MM.1S (cell line): ENCODE data around the gene DUSP14.
"Not testable (repeated sequence)": the region's sequence is repeated elsewhere in the genome, so short reads cannot be mapped to it uniquely, and the experiment has no call there.

Source experiments
- DNase-seq: peaks from one replicate; pipeline ENCODE4 v3.0.0-alpha.2; 2015
- H2AFZ ChIP-seq: fragments of 300-600 bp; sonication (generic); 2 replicates; pipeline ENCODE4 v1.6.0; 2016; ENCODE audit warnings: antibody characterized with exemption, low read length
- H3F3A ChIP-seq: fragments of 300-600 bp; sonication (generic); 2 replicates; pipeline ENCODE4 v1.6.1; 2016; ENCODE audit warnings: mild to moderate bottlenecking, antibody characterized with exemption, low read length, moderate library complexity, mixed read lengths; ENCODE audit not compliant: insufficient read depth
- H3K27ac ChIP-seq: fragments of 300-600 bp; sonication (generic); 2 replicates; pipeline ENCODE4 v1.5.1; 2016; ENCODE audit warnings: mild to moderate bottlenecking, low read length
- H3K27me3 ChIP-seq: fragments of 300-600 bp; sonication (generic); replicated peaks from 2 replicates; pipeline ENCODE4 v1.6.0; 2016; ENCODE audit warnings: low read length; ENCODE audit not compliant: insufficient read depth
- H3K36me3 ChIP-seq: fragments of 300-600 bp; sonication (generic); replicated peaks from 2 replicates; pipeline ENCODE4 v1.6.1; 2016; ENCODE audit warnings: mild to moderate bottlenecking, low read length, mixed read lengths; ENCODE audit not compliant: insufficient read depth
- H3K4me1 ChIP-seq: fragments of 300-600 bp; sonication (generic); 2 replicates; pipeline ENCODE4 v1.6.1; 2016; ENCODE audit warnings: low read length, mixed read lengths
- H3K4me2 ChIP-seq: fragments of 300-600 bp; sonication (generic); 2 replicates; pipeline ENCODE4 v1.6.0; 2016; ENCODE audit warnings: low read depth, low read length
- H3K4me3 ChIP-seq: fragments of 300-600 bp; sonication (generic); 2 replicates; pipeline ENCODE4 v1.5.1; 2016; ENCODE audit warnings: low read length, mixed read lengths
- H3K79me2 ChIP-seq: fragments of 300-600 bp; sonication (generic); 2 replicates; pipeline ENCODE4 v1.6.1; 2016; ENCODE audit warnings: mixed run types, low read length, mixed read lengths
- H3K9ac ChIP-seq: fragments of 300-600 bp; sonication (generic); 2 replicates; pipeline ENCODE4 v1.6.1; 2016; ENCODE audit warnings: low read length, mixed read lengths
- H3K9me2 ChIP-seq: fragments of 300-600 bp; sonication (generic); replicated peaks from 2 replicates; pipeline ENCODE4 v1.6.1; 2016; ENCODE audit warnings: mild to moderate bottlenecking, low read length, mixed read lengths; ENCODE audit not compliant: insufficient read depth
- H3K9me3 ChIP-seq: fragments of 300-600 bp; sonication (generic); replicated peaks from 2 replicates; pipeline ENCODE4 v1.6.1; 2016; ENCODE audit warnings: mild to moderate bottlenecking, low read length, mixed read lengths; ENCODE audit not compliant: insufficient read depth
- H4K20me1 ChIP-seq: fragments of 300-600 bp; sonication (generic); 2 replicates; pipeline ENCODE4 v1.6.1; 2016; ENCODE audit warnings: mild to moderate bottlenecking, low read length, moderate library complexity, mixed read lengths; ENCODE audit not compliant: insufficient read depth
- CTCF ChIP-seq: fragments of 300-600 bp; sonication (generic); IDR thresholded peaks from 2 replicates; pipeline ENCODE4 v1.5.1; 2016; ENCODE audit warnings: antibody characterized with exemption, low read length, mixed read lengths
- EZH2 ChIP-seq: fragments of 300-600 bp; sonication (generic); optimal IDR thresholded peaks from 2 replicates; pipeline ENCODE3; 2017; ENCODE audit warnings: low read depth, mild to moderate bottlenecking, antibody characterized with exemption, low read length, mixed read lengths
- EZH2phosphoT487 ChIP-seq: fragments of 300-600 bp; sonication (generic); IDR thresholded peaks from 2 replicates; pipeline ENCODE4 v1.6.1; 2018; ENCODE audit warnings: antibody characterized with exemption, low read length

Gene DUSP14

GRCh38 chr17:37446027-37446426 is 43.7 kb upstream of the DUSP14 start:
- H3K36me3 ChIP-seq = no peaks in the 10 kb centered on the region; the same call in 1 of the 2 replicates
- no peaks in the 10 kb centered on the region for H3K27me3 ChIP-seq
- no peak overlapping the region for H3K27ac ChIP-seq
- no peaks in the 10 kb centered on the region for H3K9me3 ChIP-seq
- no peak overlapping the region for H3K4me2 ChIP-seq
- no peaks in the 10 kb centered on the region for H3K9me2 ChIP-seq
- TF ChIP-seq EZH2phosphoT487 (no peak), EZH2 (no peak), CTCF (no peak)
- no peaks in the 10 kb centered on the region for H4K20me1 ChIP-seq
- peaks cover 3% of the 10 kb centered on the region for H3F3A ChIP-seq
- no peak overlapping the region for H2AFZ ChIP-seq
- H3K4me1 ChIP-seq = peaks cover 20% of the 10 kb centered on the region
- H3K79me2 ChIP-seq = no peaks in the 10 kb centered on the region
- H3K9ac ChIP-seq = no peak overlapping the region
- DNase-seq = no peak
- H3K4me3 ChIP-seq = no peak overlapping the region

GRCh38 chr17:37447641-37448040 is 42.0 kb upstream of the DUSP14 start:
- Histone ChIP-seq H3K27ac (no peak overlapping the region), H3K4me3 (no peak overlapping the region), H3K36me3 (no peaks in the 10 kb centered on the region)

GRCh38 chr17:37450112-37450511 is 39.6 kb upstream of the DUSP14 start:
- Histone ChIP-seq H3K36me3 (no peaks in the 10 kb centered on the region), H3K4me1 (peaks cover 9% of the 10 kb centered on the region), H3F3A (no peaks in the 10 kb centered on the region), H3K27ac (peak overlapping the region; percentile 69; the same call in 1 of the 2 replicates), H3K9ac (no peak overlapping the region; the same call in 1 of the 2 replicates), H4K20me1 (no peaks in the 10 kb centered on the region), H3K27me3 (no peaks in the 10 kb centered on the region), H3K9me2 (no peaks in the 10 kb centered on the region), H2AFZ (no peak overlapping the region), H3K4me2 (no peak overlapping the region; the same call in 1 of the 2 replicates), H3K79me2 (no peaks in the 10 kb centered on the region), H3K4me3 (no peak overlapping the region), H3K9me3 (no peaks in the 10 kb centered on the region)
- DNase-seq = peak; percentile 71
- TF ChIP-seq EZH2 (no peak), CTCF (no peak), EZH2phosphoT487 (no peak)

More at GRCh38 chr17:37447641-37448040, 42.0 kb upstream of the DUSP14 start:
- no peaks in the 10 kb centered on the region for H3K79me2 ChIP-seq
- H4K20me1 ChIP-seq = no peaks in the 10 kb centered on the region
- no peak for TF ChIP-seq EZH2
- no peaks in the 10 kb centered on the region for H3F3A ChIP-seq
- peaks cover 9% of the 10 kb centered on the region for H3K4me1 ChIP-seq
- no peak for DNase-seq
- H3K9ac ChIP-seq = no peak overlapping the region
- no peak overlapping the region for H2AFZ ChIP-seq
- H3K27me3 ChIP-seq = no peaks in the 10 kb centered on the region
- no peaks in the 10 kb centered on the region for H3K9me3 ChIP-seq
- no peak overlapping the region for H3K4me2 ChIP-seq
- no peaks in the 10 kb centered on the region for H3K9me2 ChIP-seq

GRCh38 chr17:37457801-37458200 is 31.9 kb upstream of the DUSP14 start:
- H3K27ac ChIP-seq = not testable (repeated sequence)

More at GRCh38 chr17:37457801-37458200, 31.9 kb upstream of the DUSP14 start:
- not testable (repeated sequence) for H3K9me3 ChIP-seq, H3K36me3 ChIP-seq, DNase-seq, H2AFZ ChIP-seq, H3K4me1 ChIP-seq, H4K20me1 ChIP-seq, H3K9me2 ChIP-seq, H3K4me2 ChIP-seq, H3K79me2 ChIP-seq, H3K27me3 ChIP-seq, H3F3A ChIP-seq, H3K4me3 ChIP-seq, H3K9ac ChIP-seq
